GM19372 (cell line): ENCODE results near the gene CDH4.

Experiments
- ATAC-seq: cut with Tn5 transposase; IDR thresholded peaks from one replicate; pipeline ENCODE4 v1.9.1; 2021; ENCODE audit warnings: mild to moderate bottlenecking, low read depth, moderate library complexity; ENCODE audit not compliant: unreplicated experiment

CDH4 gene

DNA sequence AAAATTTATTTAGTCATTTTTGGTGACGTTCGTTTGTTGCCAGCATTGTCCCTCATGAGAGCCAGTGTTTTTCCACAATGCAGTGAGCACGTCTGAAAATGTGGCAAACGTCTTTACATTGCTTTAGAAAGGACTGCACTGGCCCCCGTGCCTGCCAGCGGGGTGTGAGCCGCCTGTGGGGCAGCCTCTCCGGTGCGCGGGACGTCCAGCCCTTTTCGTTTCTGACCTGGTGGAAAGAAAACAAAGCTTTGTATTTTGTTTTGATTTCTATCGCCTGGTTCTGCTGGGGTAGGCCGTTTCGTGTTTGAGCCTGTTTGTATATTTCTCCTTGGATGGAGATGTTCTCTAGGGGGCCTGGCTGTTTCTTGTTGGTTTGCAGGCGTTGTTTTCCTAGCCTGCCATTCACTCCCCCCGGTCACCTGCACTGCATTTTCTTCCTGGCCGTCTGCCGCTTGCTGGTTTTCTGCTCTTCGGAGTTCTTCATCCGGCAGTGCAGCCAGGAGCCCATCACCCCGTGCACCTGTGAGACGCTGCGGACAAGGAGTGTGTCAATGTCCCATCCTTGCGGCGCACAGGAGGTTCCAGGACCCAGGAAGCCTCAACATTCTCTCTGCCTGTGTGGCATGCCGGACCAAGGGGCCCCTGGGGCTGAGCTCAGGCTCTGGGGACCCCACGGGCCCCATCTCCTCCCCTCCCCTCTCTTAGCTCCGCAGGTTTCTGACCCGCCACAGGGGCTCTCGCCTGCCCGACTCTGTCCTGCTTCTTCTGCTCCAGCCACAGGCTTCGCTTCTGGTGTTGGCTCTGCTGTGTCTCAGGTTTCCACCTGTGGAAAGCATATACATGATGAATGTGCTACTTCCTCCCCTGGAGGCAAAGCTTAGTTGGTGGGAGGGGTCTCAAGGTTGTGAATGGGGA lies 100.5 kb downstream of the CDH4 start:
- no peak for ATAC-seq

DNA sequence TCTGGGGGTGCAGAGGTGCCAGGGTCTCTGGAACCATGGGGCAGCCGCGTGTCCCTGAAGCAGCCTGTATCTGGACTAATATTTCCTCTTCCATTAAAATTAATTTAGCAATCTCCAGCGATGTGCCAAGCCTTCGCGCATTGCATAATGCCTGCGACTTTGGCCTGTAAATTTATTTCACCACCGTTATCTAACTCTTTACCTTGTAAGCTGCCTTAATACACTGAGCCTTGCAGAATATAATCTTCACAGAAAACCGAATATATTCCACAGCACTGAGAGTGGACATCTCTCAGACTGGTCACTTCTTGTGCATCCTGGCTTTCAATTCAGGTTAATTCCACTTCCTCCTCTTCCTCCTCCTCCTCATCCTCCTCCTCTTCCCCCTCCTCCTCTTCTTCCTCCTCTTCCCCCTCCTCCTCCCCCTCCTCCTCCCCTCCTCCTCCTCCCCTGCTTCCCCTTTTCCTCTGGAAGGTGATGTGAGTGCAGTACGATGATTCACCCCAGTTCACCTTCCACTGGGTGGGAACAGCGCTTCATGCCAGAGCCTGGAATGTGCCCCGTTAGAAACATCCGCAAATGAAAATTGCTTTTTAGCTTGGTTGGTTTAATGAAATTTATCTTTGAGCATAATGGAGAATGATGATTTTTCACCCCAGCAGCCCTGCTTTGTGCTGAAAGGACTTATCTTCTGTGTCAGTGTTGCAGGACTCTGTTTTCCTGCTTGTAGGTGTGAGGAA lies 101.4 kb downstream of the CDH4 start:
- no peak for ATAC-seq

DNA sequence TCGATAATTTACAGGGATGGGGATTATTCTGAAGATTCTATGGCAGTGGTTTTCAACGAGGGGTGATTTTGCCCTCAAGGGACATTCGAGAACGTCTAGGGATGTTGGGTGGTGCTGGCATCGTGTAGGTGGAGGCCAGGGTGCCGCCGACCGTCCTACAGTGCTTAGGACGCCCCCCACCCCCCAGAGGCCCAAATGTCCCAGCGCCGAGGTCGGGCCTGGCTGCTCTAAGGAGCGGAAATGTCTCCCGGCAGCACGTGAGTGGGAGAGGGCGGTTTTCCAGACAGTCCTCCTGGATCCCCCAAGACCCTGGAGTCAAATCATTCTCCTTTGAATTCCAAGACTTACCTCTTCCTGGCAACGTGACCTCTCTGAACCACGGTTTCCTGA lies 101.9 kb downstream of the CDH4 start:
- ATAC-seq: no peak

DNA sequence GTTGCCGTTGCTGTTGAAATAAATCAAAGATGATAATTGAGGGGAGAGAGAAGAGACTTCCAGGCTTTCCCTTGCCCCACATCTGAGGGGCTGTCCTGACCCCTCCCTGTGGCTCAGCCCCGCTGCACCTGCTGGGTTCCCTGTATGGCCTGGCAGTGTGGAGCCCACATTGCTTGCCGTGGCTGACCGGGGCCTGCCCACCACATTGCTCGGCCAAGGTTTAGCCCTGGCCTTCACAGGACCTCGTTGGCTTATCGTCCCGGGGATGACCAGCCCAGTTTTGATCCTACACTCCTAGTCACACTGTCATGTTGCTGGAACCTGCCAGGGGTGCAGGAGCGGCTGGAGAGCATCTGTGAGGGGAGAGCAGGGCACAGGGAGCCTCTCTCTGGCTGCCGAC lies 102.4 kb downstream of the CDH4 start:
- ATAC-seq: no peak

DNA sequence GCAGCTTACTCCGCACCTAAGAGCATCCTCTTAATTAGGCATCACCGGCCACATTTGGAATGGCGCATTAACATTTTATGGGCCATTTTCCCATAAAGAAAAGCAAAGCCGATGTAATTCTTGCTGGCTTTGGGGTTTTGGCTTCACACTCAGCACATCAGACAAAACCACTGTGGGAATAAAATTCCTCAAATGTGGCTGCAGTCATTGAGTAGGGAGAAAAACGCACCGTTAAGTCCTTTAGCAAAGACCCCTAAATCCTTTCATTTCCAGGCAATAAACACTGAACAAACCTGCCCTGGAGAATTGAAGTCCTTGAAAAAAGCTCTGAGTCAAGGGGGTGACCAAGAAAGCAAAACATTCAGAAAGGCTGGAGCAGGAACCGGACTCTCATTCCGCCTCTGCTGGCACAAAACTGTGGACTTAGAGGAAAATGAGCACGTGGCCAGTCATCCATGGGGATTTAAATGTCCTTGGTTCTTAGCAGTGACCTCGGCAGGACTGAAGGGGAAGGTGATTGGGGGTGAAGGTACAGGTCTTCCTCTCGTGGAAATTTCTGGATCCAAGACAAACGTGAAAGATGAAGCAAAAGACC lies 102.9 kb downstream of the CDH4 start:
- ATAC-seq: no peak

DNA sequence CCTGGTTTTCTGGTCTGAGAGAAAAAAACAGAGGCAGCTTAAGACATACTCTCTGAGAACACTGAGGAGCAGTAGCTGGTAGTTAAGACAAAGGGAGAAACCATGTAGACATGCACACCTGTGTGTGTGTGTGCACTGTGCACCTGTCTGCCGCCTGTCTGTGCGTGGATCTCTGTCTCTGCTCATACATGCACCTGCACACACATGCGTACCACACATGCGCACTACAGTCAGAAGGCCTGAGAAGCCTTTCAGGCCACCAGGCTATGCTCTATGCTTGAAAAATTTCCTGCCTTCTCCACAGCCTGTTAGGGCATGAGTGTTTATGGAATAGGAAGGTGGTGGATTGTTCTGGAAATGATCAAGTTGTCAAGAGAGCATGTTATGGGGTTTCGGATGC lies 103.5 kb downstream of the CDH4 start:
- no peak for ATAC-seq

DNA sequence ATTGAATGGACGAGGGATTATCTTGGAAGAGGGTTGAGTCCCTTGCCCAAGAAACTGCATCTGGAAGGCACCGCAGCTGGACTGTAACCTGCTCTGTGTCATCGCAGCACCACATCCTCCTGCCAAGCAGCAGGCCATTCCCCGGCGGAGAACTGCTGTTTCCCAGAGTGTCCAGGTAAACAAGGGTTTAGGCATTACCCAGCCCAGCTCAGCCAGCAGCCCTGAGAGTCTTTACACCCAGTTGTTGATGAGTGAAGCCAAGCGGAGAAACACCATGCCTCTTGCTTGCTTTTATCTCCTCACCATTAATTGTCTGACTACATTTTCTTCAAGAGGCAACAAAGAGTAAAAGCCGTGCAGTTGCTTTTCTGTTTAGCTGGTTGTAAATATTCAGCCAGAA lies 104.1 kb downstream of the CDH4 start:
- no peak for ATAC-seq

DNA sequence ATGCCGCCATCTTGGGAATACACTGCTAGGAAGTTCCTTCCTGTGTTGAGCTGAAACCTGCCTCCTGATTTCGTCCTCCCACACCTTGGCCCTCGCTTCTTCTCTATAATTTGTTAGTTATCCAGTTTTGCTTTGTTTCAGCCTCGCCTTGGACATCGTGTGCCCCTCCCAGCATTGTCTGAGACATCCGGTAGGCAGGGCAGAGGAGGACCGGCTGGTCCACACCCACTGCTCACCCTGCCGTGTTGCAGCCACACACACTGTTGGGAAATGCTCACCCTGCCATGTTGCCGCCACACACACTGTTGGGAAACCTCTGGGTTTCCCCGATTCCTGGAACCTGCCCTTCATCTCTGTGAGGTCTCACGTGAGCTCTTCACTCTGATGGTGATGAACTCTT lies 105.1 kb downstream of the CDH4 start:
- ATAC-seq: no peak

DNA sequence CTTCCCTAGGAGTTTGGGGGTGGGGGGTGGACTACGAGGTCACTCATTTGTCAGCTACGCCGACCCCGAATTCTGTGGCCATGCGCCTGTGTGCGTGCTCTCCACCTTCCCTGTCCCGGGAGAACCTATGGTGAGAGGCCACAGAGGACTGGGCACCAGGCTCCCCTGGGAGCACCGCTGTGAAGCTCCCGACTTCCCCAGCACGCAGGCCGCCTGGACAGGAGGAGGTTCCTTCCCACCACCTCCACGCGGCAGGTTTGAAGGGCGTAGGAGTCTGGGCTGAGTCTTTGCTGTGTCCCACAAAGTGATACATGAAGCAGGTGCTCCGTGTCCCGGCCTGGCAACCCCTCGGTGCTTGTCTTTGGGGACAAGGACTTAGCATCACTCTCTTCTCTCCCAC lies 107.2 kb downstream of the CDH4 start:
- ATAC-seq: no peak

DNA sequence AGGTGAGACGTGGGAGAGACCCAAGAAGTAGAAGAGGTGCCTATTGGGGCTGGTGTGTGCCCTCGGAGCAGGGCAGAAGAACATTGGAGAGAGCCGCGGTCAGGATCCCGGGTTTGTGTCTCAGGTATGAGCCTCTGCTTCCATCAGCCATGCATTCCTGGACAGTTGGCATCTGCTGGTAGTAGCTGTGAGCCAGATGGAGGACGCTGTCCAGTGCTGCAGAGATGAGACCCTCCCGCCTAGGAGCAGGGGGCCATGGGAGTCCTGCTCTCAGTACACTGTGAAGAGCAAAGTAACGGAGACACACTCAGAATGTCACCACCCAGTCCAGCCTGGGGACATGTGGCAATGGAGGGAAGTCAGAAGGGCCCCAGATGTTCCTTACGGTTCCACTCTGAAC lies 108.2 kb downstream of the CDH4 start:
- ATAC-seq: no peak

DNA sequence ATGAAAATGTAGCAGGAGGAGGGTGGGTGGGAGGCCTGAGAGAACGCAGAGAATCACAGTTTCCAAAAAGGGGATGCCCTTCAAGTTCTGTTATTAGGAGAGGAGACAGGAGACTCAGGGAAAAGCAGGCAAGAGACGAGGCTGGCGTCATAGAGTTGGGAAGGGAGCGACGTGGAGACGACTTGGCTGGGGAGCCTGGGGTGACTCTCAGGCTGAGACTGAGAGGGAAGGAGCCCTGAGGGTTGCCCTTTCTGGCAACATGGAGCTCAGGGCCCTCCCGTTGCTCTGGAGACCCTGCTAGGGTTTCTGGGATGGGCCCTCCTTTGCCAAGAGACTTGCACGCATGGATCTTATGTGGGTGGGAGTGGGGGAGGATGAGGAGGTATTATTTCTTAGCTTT lies 108.9 kb downstream of the CDH4 start:
- ATAC-seq: no peak

DNA sequence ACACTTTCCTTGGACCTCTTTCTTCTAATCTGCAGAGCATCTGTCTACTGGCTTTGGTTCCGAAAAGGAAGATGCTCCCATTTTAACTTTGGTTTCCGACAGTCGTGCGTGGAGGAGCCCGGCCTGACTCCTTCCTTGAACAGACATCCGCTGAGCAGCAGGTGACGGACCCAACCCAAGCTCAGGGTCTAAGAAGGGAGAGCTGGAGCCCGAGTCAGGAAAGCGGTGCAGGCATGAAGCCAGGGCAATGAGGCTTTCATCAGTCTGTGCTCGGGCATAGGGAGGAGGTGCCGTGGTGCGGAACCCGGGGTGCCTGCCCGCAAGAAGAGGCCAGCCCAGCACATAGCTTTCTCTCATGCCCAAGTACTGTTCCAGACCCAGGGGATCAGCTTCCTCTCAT lies 109.4 kb downstream of the CDH4 start:
- no peak for ATAC-seq

DNA sequence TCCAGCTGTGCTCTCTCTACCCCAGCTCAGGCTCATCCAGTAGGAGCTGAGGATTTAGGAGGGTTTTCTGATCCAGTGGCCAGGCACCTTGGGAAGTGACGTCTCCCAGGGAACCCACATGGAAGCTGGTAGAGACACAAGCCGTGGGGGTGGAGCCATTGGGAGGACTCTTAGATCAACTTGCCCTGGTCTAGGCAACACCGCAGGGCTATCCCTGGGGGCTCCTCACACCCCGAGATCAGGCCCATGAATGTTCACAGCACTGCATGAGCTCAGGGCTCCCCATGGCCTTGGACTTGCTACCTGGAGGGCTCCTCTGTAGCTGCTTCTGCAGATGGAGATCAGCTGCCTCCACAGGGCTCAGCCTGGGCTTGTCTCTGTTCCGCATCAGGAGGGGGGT lies 112.1 kb downstream of the CDH4 start:
- no peak for ATAC-seq

DNA sequence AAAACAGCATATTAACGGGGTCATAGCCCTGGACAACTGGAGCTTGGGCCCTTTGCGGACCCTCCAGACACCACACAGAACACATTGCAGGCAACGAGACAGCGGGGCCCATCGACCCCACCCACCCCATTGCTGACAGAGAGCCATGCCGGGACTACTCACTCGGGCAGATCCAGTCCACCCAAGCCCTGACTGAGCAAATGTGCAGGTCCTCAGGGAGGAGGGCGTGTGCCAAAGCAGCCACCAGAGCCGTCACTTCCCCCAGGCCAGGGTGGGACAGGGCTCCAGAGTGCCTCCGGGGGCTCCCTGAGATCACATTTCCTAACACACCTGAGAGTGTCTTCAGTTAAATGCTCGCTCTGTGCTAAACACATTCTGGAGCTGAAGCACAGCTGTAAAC lies 114.9 kb downstream of the CDH4 start:
- no peak for ATAC-seq

DNA sequence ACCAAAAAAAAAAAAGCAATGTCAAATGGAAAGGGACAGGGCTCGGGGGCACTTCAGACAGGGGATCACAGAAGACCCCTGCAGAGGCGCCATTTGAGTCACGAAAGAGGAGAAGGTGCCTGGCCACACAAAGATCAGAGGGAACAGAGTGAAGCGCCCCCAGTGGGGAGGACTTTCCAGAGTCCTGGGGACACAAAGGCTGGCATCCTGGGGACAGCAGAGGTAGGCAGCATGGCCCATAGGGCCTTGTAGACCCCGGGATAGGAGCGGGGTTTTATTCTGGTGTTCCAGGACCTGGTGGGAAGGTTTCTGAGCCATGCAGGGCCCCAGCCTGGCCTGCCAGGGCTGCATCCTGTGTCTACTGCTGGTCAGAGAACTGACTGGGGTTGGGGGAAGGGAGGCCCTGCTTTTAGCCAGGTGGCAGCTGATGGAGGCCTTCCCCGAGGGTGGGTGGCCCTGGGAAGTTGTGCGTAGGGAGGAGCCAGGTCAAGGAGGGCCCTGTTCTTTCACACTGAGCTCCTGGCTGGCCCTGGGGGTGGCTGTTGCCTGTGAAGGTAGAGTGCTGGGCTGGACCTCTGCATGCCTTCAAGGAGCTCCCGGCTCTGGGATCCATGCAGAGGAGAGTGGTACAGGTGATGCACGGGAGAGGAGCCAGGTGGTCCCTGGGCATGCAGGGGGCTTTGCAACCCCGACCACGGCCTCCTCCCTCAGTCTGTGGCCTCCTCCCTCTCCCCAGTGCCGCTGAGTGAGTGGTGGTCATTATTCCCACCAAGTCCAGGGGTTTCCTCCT lies 117.9 kb downstream of the CDH4 start:
- no peak for ATAC-seq

DNA sequence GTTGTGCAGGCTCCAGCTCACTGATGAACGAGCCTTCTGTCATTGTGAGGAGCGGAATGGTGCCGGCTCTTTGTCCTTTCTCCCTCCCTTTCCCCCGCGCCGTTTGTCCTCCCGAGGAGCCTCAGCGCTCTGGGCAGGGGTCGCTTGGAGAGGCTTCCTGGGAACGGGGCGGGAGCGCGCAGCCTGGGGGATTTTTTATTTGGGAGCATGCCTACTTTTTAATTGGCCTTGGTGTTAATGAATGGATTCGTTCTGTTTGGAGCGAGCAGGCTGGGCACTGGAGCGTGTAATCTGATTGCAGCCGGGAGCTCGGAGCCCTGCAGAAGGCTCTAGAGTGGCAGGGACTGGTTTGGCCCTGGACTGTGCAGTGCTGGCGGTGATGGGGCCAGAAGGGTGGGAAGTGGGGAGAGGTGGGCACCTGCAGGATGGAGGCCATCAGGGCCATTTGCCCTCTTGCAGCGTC lies 118.8 kb downstream of the CDH4 start:
- no peak for ATAC-seq

DNA sequence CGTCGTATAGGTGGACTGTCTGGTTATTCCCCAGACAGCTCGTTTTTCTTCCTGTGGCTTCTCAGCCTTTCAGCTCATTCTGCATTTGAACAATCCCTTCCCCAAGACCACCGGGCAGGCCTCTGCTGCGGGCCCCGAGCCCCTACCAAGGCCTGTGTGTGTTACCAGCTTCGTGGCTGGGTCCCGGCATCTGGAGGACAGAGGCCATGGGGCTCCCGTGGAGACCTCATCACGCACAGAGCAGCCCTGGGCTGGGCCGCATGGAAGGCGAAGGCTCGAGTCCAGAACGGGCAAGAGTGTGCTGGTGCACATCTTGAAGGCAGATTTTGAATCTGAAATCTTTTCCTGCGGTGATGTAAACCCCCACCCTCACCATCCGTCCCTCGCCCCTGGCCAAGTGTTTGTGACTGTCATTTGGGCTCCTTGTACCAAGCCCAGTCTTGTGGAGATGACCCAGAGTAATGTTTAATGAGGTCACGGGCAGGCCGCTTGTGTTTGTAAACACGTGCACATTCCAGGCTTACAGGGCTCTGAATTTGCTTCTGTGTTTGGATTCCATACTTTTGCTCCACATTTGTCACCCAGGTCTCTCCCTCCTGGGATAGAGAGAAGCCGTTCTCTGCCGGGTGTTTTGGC lies 119.6 kb downstream of the CDH4 start:
- ATAC-seq: no peak

DNA sequence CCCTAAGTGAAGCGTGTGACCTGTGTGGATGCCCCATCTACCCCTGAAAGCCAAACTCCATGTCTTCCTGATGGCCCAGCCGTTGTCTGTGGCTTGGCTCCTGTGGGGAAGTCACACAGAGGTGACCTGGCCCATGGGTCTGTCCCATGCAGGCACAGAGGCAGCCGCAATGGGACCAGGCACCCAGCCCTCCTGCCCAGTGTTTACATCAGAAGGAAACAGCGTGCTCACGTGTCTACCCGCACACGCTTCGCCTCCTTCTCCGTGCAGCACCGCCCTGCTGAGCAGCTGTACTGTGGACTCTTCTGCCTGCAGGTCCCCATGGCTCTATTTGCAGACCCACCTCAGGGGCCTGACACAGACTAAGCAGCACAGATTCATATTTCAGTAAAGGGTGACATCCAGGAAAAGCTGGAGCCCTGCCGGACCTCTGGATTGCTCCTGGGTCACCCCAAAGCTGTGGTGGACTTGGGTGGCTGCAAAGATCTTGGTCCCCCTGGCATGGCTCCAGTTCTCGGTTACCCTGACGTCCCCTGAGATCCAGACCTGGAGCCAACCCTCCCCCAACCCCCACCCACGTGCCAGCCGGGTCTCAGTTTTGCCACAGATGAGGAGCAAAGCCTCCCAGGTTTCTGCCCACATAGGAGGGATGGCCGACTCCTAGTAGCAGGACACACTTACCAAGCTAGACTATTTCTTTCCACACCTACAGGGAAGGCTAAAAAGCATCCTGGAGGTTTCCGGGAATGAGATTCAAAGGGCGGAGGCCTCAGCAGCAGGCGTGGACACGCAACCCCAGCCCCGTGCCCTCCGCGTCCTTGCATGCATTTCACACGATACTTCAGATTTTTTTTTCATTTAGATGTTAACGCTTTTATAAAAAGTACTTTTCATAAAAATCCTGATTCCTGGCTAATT lies 120.3 kb downstream of the CDH4 start:
- ATAC-seq: no peak

DNA sequence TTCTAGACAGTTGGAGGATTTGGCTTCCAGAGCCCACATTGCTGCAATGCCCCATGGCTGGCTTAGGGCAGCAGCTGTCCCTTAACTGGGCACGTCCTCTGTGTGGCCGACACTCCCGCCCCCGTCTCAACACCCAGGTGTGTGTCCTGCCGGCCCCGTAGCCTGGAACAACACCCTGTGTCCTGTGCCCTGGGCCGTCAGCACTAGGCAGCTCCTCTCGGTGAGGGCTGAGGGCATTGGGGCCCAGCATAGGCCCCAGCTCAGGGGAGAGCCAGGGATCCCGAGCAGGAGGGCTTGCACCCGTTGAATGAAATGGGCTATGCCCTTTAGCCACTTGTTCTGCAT lies 121.0 kb downstream of the CDH4 start:
- no peak for ATAC-seq
